Esophagus muscularis mucosa (tissue), 4 donors: ENCODE measurements around the gene FOXJ1. TPM values are rescaled to one million over a fixed set of nuclear protein-coding genes. Genes with fewer than 3 reads are reported as not detected.

Source experiments
- DNase-seq: peaks from one replicate; pipeline ENCODE4 v3.0.0-alpha.2; 2017; ENCODE audit errors: extremely low spot score
- H3K27ac ChIP-seq, 4 donors: fragments of 200-600 bp; sonication (generic); replicated peaks in 1 of 4; 1 replicate in 3 of 4; 2 replicates in 1 of 4; pipeline ENCODE4 v1.5.1; 2016 to 2019; ENCODE audit warnings: mild to moderate bottlenecking in 1 of 4
- H3K27me3 ChIP-seq, 4 donors: fragments of 200-600 bp; sonication (generic); one replicate each; pipeline versions ENCODE4 v1.5.1 to v1.6.0; 2016 to 2019
- H3K36me3 ChIP-seq, 4 donors: fragments of 200-600 bp; sonication (generic); one replicate each; pipeline ENCODE4 v1.5.1; 2016 to 2019
- H3K4me1 ChIP-seq, 4 donors: fragments of 200-600 bp; sonication (generic); one replicate each; pipeline ENCODE4 v1.5.1; 2016 to 2019
- H3K4me3 ChIP-seq, 4 donors: fragments of 200-600 bp; sonication (generic); 1 replicate in 2 of 4; 2 replicates in 2 of 4; pipeline ENCODE4 v1.5.1; 2016 to 2019; ENCODE audit warnings: mild to moderate bottlenecking in 4 of 4, moderate library complexity in 1 of 4
- H3K9me3 ChIP-seq, 4 donors: fragments of 200-600 bp; sonication (generic); 1 replicate in 3 of 4; 2 replicates in 1 of 4; pipeline ENCODE4 v1.5.1; 2016 to 2019
- EP300 ChIP-seq: sonication (generic); formaldehyde crosslinking; IDR thresholded peaks from one replicate; pipeline ENCODE4 v1.6.1; 2017; ENCODE audit warnings: antibody characterized with exemption
- POLR2A ChIP-seq: fragments of 450-650 bp; IDR thresholded peaks from one replicate; pipeline ENCODE4 v1.6.1; 2017; ENCODE audit warnings: antibody characterized with exemption, moderate library complexity, mild to moderate bottlenecking, low read depth
- POLR2AphosphoS5 ChIP-seq, 2 donors: sonication (generic); formaldehyde crosslinking; IDR thresholded peaks; one replicate each; pipeline ENCODE4 v1.6.1; 2017; ENCODE audit warnings: antibody characterized with exemption in 2 of 2
- WGBS: methylation state at CpG from one replicate; pipeline ENCODE4 v1.1.5; 2018; 5-methylcytosine and 5-hydroxymethylcytosine counted together
- intact Hi-C: fragments of 100-400 bp; cut with DNase I; formaldehyde crosslinking; loops from one replicate; pipeline ENCODE4 v1.15.1; 2023
- total RNA-seq, 4 donors: library from RNA; depleted of rRNA; stranded (reverse); fragments of >200 nt; gene quantifications; one replicate each; pipeline versions ENCODE4 v1.1.0 to v1.2.1, GENCODE V29; 2016
- TF ChIP-seq, protein P1 (sequence below), 3 experiments: fragments of 200-600 bp in 2 of 3; fragments of 450-650 bp in 1 of 3; sonication (generic) in 2 of 3; IDR thresholded peaks; one replicate each; pipeline ENCODE4 v1.5.1; 2017 to 2019; ENCODE audit warnings: antibody characterized with exemption in 3 of 3, mild to moderate bottlenecking in 2 of 3, moderate library complexity in 1 of 3

Gene FOXJ1
- total RNA-seq, 4 donors from 2014 or later = 0.32 TPM; not detected in 3

DNA sequence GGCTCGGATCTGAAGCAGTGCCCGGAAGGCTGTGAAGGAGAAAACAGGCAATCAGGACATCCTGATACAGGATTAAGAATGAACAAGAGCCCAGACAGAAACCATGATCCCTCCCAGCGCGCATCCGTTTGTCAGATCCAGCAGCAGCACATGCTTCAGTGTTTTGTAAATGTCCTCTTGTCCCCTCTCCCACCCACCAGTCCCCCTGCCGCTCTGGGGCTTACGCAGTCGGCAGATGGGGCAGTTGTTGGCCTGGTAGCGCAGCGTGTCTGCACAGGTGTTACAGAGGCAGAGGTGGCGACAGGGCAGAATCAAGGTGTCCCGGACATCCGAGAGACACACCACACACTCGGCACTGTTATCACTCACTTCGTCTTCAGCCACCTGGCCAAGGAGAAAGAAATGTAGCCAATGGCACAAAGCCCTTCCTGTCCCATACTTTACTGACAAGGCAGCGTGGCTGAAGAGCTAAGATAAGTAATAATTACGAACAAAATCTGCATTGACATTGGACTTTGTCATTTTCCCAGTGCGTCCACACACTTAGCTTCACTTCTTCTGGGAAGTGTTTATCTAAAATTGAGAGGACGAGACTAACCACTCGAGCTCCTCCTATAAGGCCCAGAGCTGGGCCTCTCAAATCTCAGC is 20.7 kb upstream of the FOXJ1 start:
- Histone ChIP-seq H3K9me3 (no peaks in the 10 kb centered on the region), H3K4me3 (no peak overlapping the region), H3K27me3 (no peaks in the 10 kb centered on the region), H3K4me1 (no peaks in the 10 kb centered on the region), H3K36me3 (peaks cover 0 to 4% (median 0%) of the 10 kb centered on the region in 4 donors), H3K27ac (no peak overlapping the region)
- 89% methylated on average over 20 of the region's 20 CpGs for WGBS
- no peak for TF ChIP-seq POLR2A
- no peak for TF ChIP-seq POLR2AphosphoS5 (IDR thresholded peaks at IDR 0.05)
- no peak for TF ChIP-seq EP300
- intact Hi-C loops = no loop called here
- no peak for DNase-seq

DNA sequence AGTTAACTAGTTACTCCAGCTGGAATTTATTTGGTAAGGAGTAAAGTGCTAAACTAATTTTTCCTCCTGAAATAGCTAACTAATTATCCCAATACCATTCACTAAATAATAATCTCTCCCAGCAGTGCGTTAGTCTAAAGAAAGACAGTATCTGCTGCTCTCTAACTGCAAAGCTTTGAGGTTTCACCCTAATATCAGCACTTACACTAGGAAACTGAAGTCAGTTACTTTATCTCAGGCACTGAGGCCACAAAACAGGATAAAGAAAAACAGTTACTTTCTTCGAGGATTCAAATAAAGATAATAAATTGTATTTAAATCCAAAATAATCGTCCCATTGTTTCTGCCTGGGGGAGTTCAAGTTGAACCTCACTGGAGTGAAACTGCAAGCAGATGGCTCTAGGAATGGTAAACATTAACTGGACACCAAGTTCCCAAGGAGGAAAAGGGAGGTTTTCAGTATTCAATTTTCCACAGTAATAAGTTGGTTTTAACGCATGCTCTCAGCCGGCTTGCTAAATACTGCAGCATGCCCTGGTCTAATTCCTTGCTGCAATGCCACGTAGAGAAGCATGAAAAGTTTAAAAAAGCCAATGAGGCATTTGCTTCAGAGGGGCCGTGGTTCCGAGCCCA is 20.0 kb upstream of the FOXJ1 start:
- TF ChIP-seq POLR2AphosphoS5 (IDR thresholded peaks at IDR 0.05) = no peak
- no peak for TF ChIP-seq EP300
- TF ChIP-seq, protein P1, sequence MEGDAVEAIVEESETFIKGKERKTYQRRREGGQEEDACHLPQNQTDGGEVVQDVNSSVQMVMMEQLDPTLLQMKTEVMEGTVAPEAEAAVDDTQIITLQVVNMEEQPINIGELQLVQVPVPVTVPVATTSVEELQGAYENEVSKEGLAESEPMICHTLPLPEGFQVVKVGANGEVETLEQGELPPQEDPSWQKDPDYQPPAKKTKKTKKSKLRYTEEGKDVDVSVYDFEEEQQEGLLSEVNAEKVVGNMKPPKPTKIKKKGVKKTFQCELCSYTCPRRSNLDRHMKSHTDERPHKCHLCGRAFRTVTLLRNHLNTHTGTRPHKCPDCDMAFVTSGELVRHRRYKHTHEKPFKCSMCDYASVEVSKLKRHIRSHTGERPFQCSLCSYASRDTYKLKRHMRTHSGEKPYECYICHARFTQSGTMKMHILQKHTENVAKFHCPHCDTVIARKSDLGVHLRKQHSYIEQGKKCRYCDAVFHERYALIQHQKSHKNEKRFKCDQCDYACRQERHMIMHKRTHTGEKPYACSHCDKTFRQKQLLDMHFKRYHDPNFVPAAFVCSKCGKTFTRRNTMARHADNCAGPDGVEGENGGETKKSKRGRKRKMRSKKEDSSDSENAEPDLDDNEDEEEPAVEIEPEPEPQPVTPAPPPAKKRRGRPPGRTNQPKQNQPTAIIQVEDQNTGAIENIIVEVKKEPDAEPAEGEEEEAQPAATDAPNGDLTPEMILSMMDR (IDR thresholded peaks at IDR 0.05) = no peak
- no peak for TF ChIP-seq POLR2A
- no peak for DNase-seq
- WGBS = 80% methylated on average over 8 of the region's 8 CpGs
- no peak overlapping the region for H3K27ac ChIP-seq
- no peaks in the 10 kb centered on the region for H3K4me1 ChIP-seq
- H3K9me3 ChIP-seq = no peaks in the 10 kb centered on the region
- no peak overlapping the region for H3K4me3 ChIP-seq
- intact Hi-C loops = no loop called here
- H3K36me3 ChIP-seq = peaks cover 0 to 4% (median 0%) of the 10 kb centered on the region in 4 donors
- no peaks in the 10 kb centered on the region for H3K27me3 ChIP-seq

DNA sequence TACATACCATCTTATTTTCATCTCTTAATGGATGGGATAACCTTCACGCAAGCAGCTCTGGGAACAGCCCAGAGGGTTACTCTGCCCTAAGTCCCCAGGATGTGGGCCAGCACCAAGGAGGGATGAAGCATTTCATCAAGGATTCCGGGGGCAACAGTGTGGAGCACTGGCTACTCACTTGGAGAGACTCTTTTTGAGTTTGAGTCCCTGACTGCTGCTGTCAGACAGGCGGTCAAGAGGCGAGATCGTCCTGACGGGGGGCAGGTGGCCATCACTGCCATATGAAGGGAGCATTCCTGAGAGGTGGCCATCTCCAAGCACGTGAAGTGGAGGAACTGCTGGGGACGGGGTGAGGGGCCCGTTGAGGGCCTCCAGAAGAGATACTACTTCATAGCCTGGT is 18.1 kb upstream of the FOXJ1 start:
- no peaks in the 10 kb centered on the region for H3K4me1 ChIP-seq
- TF ChIP-seq, protein P1 (IDR thresholded peaks at IDR 0.05) = no peak
- TF ChIP-seq POLR2AphosphoS5 (IDR thresholded peaks at IDR 0.05) (no peak), EP300 (no peak)
- H3K36me3 ChIP-seq = peaks cover 0 to 4% (median 0%) of the 10 kb centered on the region in 4 donors
- intact Hi-C loops = no loop called here
- no peaks in the 10 kb centered on the region for H3K9me3 ChIP-seq
- no peak overlapping the region for H3K4me3 ChIP-seq
- no peaks in the 10 kb centered on the region for H3K27me3 ChIP-seq
- no peak for DNase-seq
- WGBS = 90% methylated on average over 9 of the region's 9 CpGs
- no peak overlapping the region for H3K27ac ChIP-seq

DNA sequence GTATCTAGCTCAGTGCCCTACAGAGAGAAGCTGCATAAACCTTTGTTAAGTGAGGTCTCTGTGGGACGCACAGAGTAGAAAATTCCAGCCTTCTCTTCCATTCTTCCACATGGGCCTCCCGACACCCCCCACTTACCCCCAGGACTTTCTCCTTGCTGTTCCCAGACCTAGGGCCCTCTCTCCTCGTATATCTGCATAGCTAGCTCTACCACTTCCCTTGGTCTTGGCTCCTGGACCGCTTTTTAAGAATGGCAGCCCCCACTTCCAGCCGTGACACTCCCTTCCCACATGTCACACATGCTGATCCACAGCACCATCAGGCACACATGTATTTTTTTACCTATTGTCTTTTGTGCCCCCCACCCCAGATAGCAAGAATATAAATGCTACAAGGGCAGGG is 16.7 kb upstream of the FOXJ1 start:
- intact Hi-C loops = no loop called here
- WGBS = 90% methylated on average over 5 of the region's 5 CpGs
- Histone ChIP-seq H3K27ac (no peak overlapping the region), H3K9me3 (no peaks in the 10 kb centered on the region), H3K4me3 (no peak overlapping the region), H3K36me3 (peaks cover 0 to 4% (median 0%) of the 10 kb centered on the region in 4 donors), H3K27me3 (no peaks in the 10 kb centered on the region), H3K4me1 (peaks cover 0 to 10% (median 0%) of the 10 kb centered on the region in 4 donors)
- TF ChIP-seq EP300 (no peak), POLR2AphosphoS5 (IDR thresholded peaks at IDR 0.05) (no peak), POLR2A (no peak)
- TF ChIP-seq, protein P1 (IDR thresholded peaks at IDR 0.05) = no peak
- DNase-seq = no peak

DNA sequence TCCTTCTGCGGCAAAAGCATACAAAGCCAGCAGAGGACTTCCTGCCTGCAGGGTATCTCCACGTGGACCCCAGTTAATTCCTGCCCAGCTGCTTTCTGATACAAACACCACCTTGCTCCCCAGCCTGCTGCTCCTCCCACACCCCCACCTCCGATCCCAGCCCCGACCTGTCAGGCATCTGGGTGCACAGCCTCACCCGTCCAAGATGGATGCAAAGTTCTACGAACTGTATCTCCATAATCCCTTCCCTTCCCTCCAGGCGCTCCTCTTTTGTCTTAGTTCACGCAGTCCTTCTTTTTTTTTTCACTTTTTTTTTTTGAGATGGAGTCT is 15.6 kb upstream of the FOXJ1 start:
- intact Hi-C loops = no loop called here

More for the DNA sequence above, 15.6 kb upstream of the FOXJ1 start:
- Histone ChIP-seq H3K27ac (no peak overlapping the region), H3K27me3 (no peaks in the 10 kb centered on the region), H3K9me3 (no peaks in the 10 kb centered on the region), H3K4me3 (no peak overlapping the region), H3K4me1 (peaks cover 0 to 11% (median 0%) of the 10 kb centered on the region in 4 donors), H3K36me3 (peaks cover 0 to 4% (median 1%) of the 10 kb centered on the region in 4 donors)
- TF ChIP-seq, protein P1 (IDR thresholded peaks at IDR 0.05) = no peak
- no peak for TF ChIP-seq EP300
- TF ChIP-seq POLR2AphosphoS5 (IDR thresholded peaks at IDR 0.05) = no peak
- TF ChIP-seq POLR2A = no peak
- no peak for DNase-seq
- WGBS = 85% methylated on average over 8 of the region's 8 CpGs
